Amygdala (tissue), 56 donors: ENCODE results near the gene APBB3.

Experiments used
- DNase-seq, 56 donors: peaks; one replicate each; lab custom pipeline; 2025; lab: John Stamatoyannopoulos, UW

APBB3 gene

GRCh38 chr5:140557136-140557805 lies 7.1 kb downstream of the APBB3 start, which contains the start of gene SRA1:
TSS of gene SRA1 (minus strand) at chr5:140557473. CDS start at chr5:140557452, 21 bp downstream.
- peak; percentile 65 to 97 (median 88) for DNase-seq

GRCh38 chr5:140556438-140556837 lies 8.0 kb downstream of the APBB3 start:
- DNase-seq, result no peak

- no peak for DNase-seq
These were observed 8.6 kb downstream of the APBB3 start for GRCh38 chr5:140555747-140556312.

- no peak for DNase-seq
These were observed 9.9 kb downstream of the APBB3 start for GRCh38 chr5:140554454-140554853.

- DNase-seq, result no peak
These were observed 10.7 kb downstream of the APBB3 start for GRCh38 chr5:140553657-140554056.

- no peak for DNase-seq
These were observed 12.5 kb downstream of the APBB3 start for GRCh38 chr5:140551872-140552271.

GRCh38 chr5:140550147-140551079 lies 14.0 kb downstream of the APBB3 start:
- DNase-seq, result peak in 3 of 56 donors; percentile 9 to 20 (median 9)

- DNase-seq, result peak in 8 of 56 donors; percentile 3 to 38 (median 13)
These were observed 14.9 kb downstream of the APBB3 start for GRCh38 chr5:140549237-140550144.

- no peak for DNase-seq
These were observed 15.6 kb downstream of the APBB3 start for GRCh38 chr5:140548791-140549190.

GRCh38 chr5:140548300-140548688 lies 16.1 kb downstream of the APBB3 start:
- DNase-seq, result no peak

GRCh38 chr5:140547508-140548299 lies 16.7 kb downstream of the APBB3 start, which contains the start of gene EIF4EBP3:
TSS of gene EIF4EBP3 (plus strand) at chr5:140547662. CDS start at chr5:140547738, 76 bp downstream.
- DNase-seq, result peak; percentile 44 to 98 (median 94)

- DNase-seq, result no peak
These were observed 17.4 kb downstream of the APBB3 start for GRCh38 chr5:140546851-140547507.

GRCh38 chr5:140545606-140546005 lies 18.8 kb downstream of the APBB3 start:
- DNase-seq, result no peak

- no peak for DNase-seq
These were observed 19.4 kb downstream of the APBB3 start for GRCh38 chr5:140544986-140545385.

- DNase-seq, result no peak
These were observed 21.4 kb downstream of the APBB3 start for GRCh38 chr5:140542972-140543371.

GRCh38 chr5:140540227-140540626 lies 24.2 kb downstream of the APBB3 start:
- no peak for DNase-seq

- DNase-seq, result no peak
These were observed 40.4 kb downstream of the APBB3 start for GRCh38 chr5:140524003-140524402.

GRCh38 chr5:140513124-140513523 lies 51.3 kb downstream of the APBB3 start:
- DNase-seq, result no peak

GRCh38 chr5:140509898-140510297 lies 54.5 kb downstream of the APBB3 start:
- no peak for DNase-seq
